A673 (cell line): ENCODE data around the gene SPON1. TPM values are rescaled to one million over a fixed set of nuclear protein-coding genes. Genes with fewer than 3 reads are reported as not detected.

Experiments
- BruUV-seq: library from RNA; stranded (reverse); fragments of 400-500 nt; replicated peaks from 2 replicates; lab custom pipeline; 2021; lab: Mats Ljungman, UMichigan
- CTCF ChIA-PET: fragments of 300-600 bp; sonication (Branson Sonifier 250); formaldehyde crosslinking; loops from one replicate; lab custom pipeline; 2022; ENCODE audit warnings: antibody characterized with exemption; lab: Charles Lee
- POLR2A ChIA-PET: fragments of 300-600 bp; sonication (Branson Sonifier 250); formaldehyde crosslinking; loops from one replicate; lab custom pipeline; 2022; ENCODE audit warnings: antibody characterized with exemption; ENCODE audit not compliant: low non-redundant PET; lab: Charles Lee
- DNase-seq: peaks from one replicate; pipeline ENCODE4 v3.0.0-alpha.2; 2015; ENCODE audit warnings: low spot score
- H3K27ac ChIP-seq: fragments of 200-600 bp; sonication (generic); 2 replicates; pipeline ENCODE4 v1.5.1; 2016; ENCODE audit warnings: mixed run types, low read depth, mild to moderate bottlenecking, mixed read lengths, antibody characterized with exemption, low read length; ENCODE audit not compliant: poor library complexity, severe bottlenecking
- H3K27me3 ChIP-seq: fragments of 200-600 bp; sonication (generic); replicated peaks from 2 replicates; pipeline ENCODE4 v1.6.1; 2017; ENCODE audit warnings: mixed run types, low read depth, mild to moderate bottlenecking, mixed read lengths, antibody characterized with exemption, low read length; ENCODE audit not compliant: insufficient read depth, poor library complexity
- H3K36me3 ChIP-seq: fragments of 200-600 bp; sonication (generic); 2 replicates; pipeline ENCODE4 v1.6.1; 2016; ENCODE audit warnings: mixed run types, mild to moderate bottlenecking, mixed read lengths, antibody characterized with exemption, low read length; ENCODE audit not compliant: insufficient read depth, poor library complexity, severe bottlenecking
- H3K4me1 ChIP-seq: fragments of 200-600 bp; sonication (generic); 2 replicates; pipeline ENCODE4 v1.6.1; 2017; ENCODE audit warnings: mixed run types, mild to moderate bottlenecking, mixed read lengths, antibody characterized with exemption, low read length; ENCODE audit not compliant: insufficient read depth, poor library complexity, severe bottlenecking
- H3K4me3 ChIP-seq: fragments of 200-600 bp; sonication (generic); 2 replicates; pipeline ENCODE4 v1.5.1; 2016; ENCODE audit warnings: low read depth, mixed run types, mild to moderate bottlenecking, mixed read lengths, low read length; ENCODE audit not compliant: poor library complexity, severe bottlenecking
- H3K9me3 ChIP-seq: fragments of 200-600 bp; sonication (generic); 2 replicates; pipeline ENCODE4 v1.6.1; 2016; ENCODE audit warnings: mixed run types, low read depth, mild to moderate bottlenecking, mixed read lengths, antibody characterized with exemption, low read length; ENCODE audit not compliant: poor library complexity, severe bottlenecking
- CTCF ChIP-seq: fragments of 300-800, 200-600 bp; sonication (generic); conservative IDR thresholded peaks from 2 replicates; pipeline ENCODE4 v1.5.1; 2017; ENCODE audit warnings: low read depth, mild to moderate bottlenecking, antibody characterized with exemption, low read length, moderate library complexity, mixed read lengths
- EZH2 ChIP-seq: fragments of 200-600 bp; sonication (generic); IDR thresholded peaks from 2 replicates; pipeline ENCODE4 v1.6.1; 2017; ENCODE audit warnings: borderline replicate concordance, low read depth, mild to moderate bottlenecking, mixed read lengths, antibody characterized with exemption, low read length; ENCODE audit not compliant: poor library complexity, severe bottlenecking
- intact Hi-C: fragments of 100-400 bp; cut with micrococcal nuclease; formaldehyde crosslinking; loops from one replicate; pipeline ENCODE4 v1.10.0; 2022; ENCODE audit not compliant: unreplicated experiment
- total RNA-seq: library from RNA; stranded (reverse); gene quantifications from 2 replicates; pipeline ENCODE4 v1.2.3, GENCODE V29; 2021

SPON1 gene
- total RNA-seq, 1 experiment from 2014 or later: not detected

GRCh38 chr11:14312736-14313438 lies 350.4 kb downstream of the SPON1 start:
- TF ChIP-seq CTCF (no peak), EZH2 (no peak)
- no peaks in the 10 kb centered on the region for H3K9me3 ChIP-seq
- H3K27ac ChIP-seq: no peak overlapping the region
- BruUV-seq: no TSS peak
- ChIA-PET CTCF (no interaction called here), POLR2A (interaction anchor here (0.6 kb wide), 1 partner anchor 12 kb away, joined by 9 read pairs; no protein-coding TSS in a partner anchor)
- H3K4me1 ChIP-seq: peaks cover 19% of the 10 kb centered on the region
- no peak overlapping the region for H3K4me3 ChIP-seq
- H3K36me3 ChIP-seq: no peaks in the 10 kb centered on the region
- no peak for DNase-seq
- intact Hi-C loops: no loop called here
- H3K27me3 ChIP-seq: no peaks in the 10 kb centered on the region

GRCh38 chr11:14314127-14314526 lies 351.6 kb downstream of the SPON1 start:
- intact Hi-C loops: no loop called here
- Histone ChIP-seq H3K4me1 (peaks cover 11% of the 10 kb centered on the region), H3K27ac (no peak overlapping the region), H3K9me3 (no peaks in the 10 kb centered on the region), H3K4me3 (no peak overlapping the region), H3K27me3 (no peaks in the 10 kb centered on the region), H3K36me3 (no peaks in the 10 kb centered on the region)
- CTCF ChIA-PET: no interaction called here
- no TSS peak for BruUV-seq
- POLR2A ChIA-PET: no interaction called here
- DNase-seq: no peak
- TF ChIP-seq EZH2: no peak
- no peak for TF ChIP-seq CTCF

GRCh38 chr11:14315130-14315529 lies 352.6 kb downstream of the SPON1 start:
- no peaks in the 10 kb centered on the region for H3K27me3 ChIP-seq
- no peaks in the 10 kb centered on the region for H3K36me3 ChIP-seq
- DNase-seq: no peak
- TF ChIP-seq CTCF: no peak
- no peak for TF ChIP-seq EZH2
- POLR2A ChIA-PET: no interaction called here
- no peak overlapping the region for H3K4me3 ChIP-seq
- intact Hi-C loops: no loop called here
- no TSS peak for BruUV-seq
- no peak overlapping the region for H3K27ac ChIP-seq
- H3K4me1 ChIP-seq: peaks cover under 1% of the 10 kb centered on the region
- CTCF ChIA-PET: no interaction called here
- no peaks in the 10 kb centered on the region for H3K9me3 ChIP-seq
